NCI-H748 (cell line): ENCODE data around the gene MAP1LC3B2.

Experiments used
- DNase-seq: peaks from one replicate; lab custom pipeline; 2025; ENCODE audit not compliant: unreplicated experiment; lab: John Stamatoyannopoulos, UW

Gene MAP1LC3B2

GRCh38 chr12:116537101-116537904 lies 21.9 kb upstream of the MAP1LC3B2 start:
- no peak for DNase-seq

GRCh38 chr12:116538076-116538591 lies 21.0 kb upstream of the MAP1LC3B2 start:
- no peak for DNase-seq

- DNase-seq: no peak
Measured at GRCh38 chr12:116538682-116539305, 20.4 kb upstream of the MAP1LC3B2 start.

- DNase-seq: no peak
Measured at GRCh38 chr12:116539361-116539771, 19.8 kb upstream of the MAP1LC3B2 start.

- DNase-seq: peak; percentile 37
Measured at GRCh38 chr12:116539905-116540482, 19.2 kb upstream of the MAP1LC3B2 start.

- no peak for DNase-seq
Measured at GRCh38 chr12:116540622-116541152, 18.5 kb upstream of the MAP1LC3B2 start.

GRCh38 chr12:116541547-116542344 lies 17.4 kb upstream of the MAP1LC3B2 start:
- DNase-seq: no peak

GRCh38 chr12:116542345-116542956 lies 16.7 kb upstream of the MAP1LC3B2 start:
- no peak for DNase-seq

- DNase-seq: no peak
Measured at GRCh38 chr12:116544656-116545055, 14.5 kb upstream of the MAP1LC3B2 start.

GRCh38 chr12:116545144-116545543 lies 14.0 kb upstream of the MAP1LC3B2 start:
- DNase-seq: no peak

- no peak for DNase-seq
Measured at GRCh38 chr12:116545936-116546335, 13.2 kb upstream of the MAP1LC3B2 start.

- no peak for DNase-seq
Measured at GRCh38 chr12:116547955-116548501, 11.2 kb upstream of the MAP1LC3B2 start.

GRCh38 chr12:116549993-116550392 lies 9.2 kb upstream of the MAP1LC3B2 start:
- no peak for DNase-seq

- no peak for DNase-seq
Measured at GRCh38 chr12:116551151-116551550, 8.0 kb upstream of the MAP1LC3B2 start.

- DNase-seq: no peak
Measured at GRCh38 chr12:116551619-116551951, 7.6 kb upstream of the MAP1LC3B2 start.

GRCh38 chr12:116551952-116552772 lies 7.0 kb upstream of the MAP1LC3B2 start:
- DNase-seq: no peak

- no peak for DNase-seq
Measured at GRCh38 chr12:116552773-116553373, 6.3 kb upstream of the MAP1LC3B2 start.

- DNase-seq: no peak
Measured at GRCh38 chr12:116556356-116556952, 2.7 kb upstream of the MAP1LC3B2 start.
